GM18870 (cell line): ENCODE results near the gene OR51V1.
"Not testable (repeated sequence)": the region's sequence is repeated elsewhere in the genome, so short reads cannot be mapped to it uniquely, and the experiment has no call there.

Source experiments
- ATAC-seq: cut with Tn5 transposase; IDR thresholded peaks from one replicate; pipeline ENCODE4 v1.9.1; 2021; ENCODE audit warnings: moderate library complexity; ENCODE audit not compliant: unreplicated experiment

Gene OR51V1

GRCh38 chr11:5174934-5175333 is 25.5 kb downstream of the OR51V1 start:
- no peak for ATAC-seq

- ATAC-seq = no peak
Measured at GRCh38 chr11:5171856-5172255, 28.6 kb downstream of the OR51V1 start.

- not testable (repeated sequence) for ATAC-seq
Measured at GRCh38 chr11:5165898-5166297, 34.6 kb downstream of the OR51V1 start.

GRCh38 chr11:5164807-5165206 is 35.7 kb downstream of the OR51V1 start:
- ATAC-seq = not testable (repeated sequence)

GRCh38 chr11:5161045-5161444 is 39.4 kb downstream of the OR51V1 start:
- not testable (repeated sequence) for ATAC-seq

- not testable (repeated sequence) for ATAC-seq
Measured at GRCh38 chr11:5160217-5160616, 40.3 kb downstream of the OR51V1 start.

GRCh38 chr11:5159806-5160205 is 40.7 kb downstream of the OR51V1 start:
- no peak for ATAC-seq

- ATAC-seq = no peak
Measured at GRCh38 chr11:5154657-5155056, 45.8 kb downstream of the OR51V1 start, which contains the start of gene OR52A1. Gene OR52A1, minus strand, starts transcription at chr11:5154757. Its CDS starts 2,388 bp downstream, at chr11:5152369.

GRCh38 chr11:5153574-5154431 is 46.7 kb downstream of the OR51V1 start:
- ATAC-seq = no peak

GRCh38 chr11:5151713-5152153 is 48.7 kb downstream of the OR51V1 start:
- no peak for ATAC-seq
